Esophagus muscularis mucosa (tissue), 3 donors: ENCODE results near the gene AFF3.

ENCODE experiments used
- CTCF ChIP-seq, 3 experiments: fragments of 200-600 bp in 2 of 3; fragments of 450-650 bp in 1 of 3; sonication (generic) in 2 of 3; IDR thresholded peaks; one replicate each; pipeline ENCODE4 v1.5.1; 2017 to 2019; ENCODE audit warnings: antibody characterized with exemption in 3 of 3, mild to moderate bottlenecking in 2 of 3, moderate library complexity in 1 of 3
- POLR2A ChIP-seq: fragments of 450-650 bp; IDR thresholded peaks from one replicate; pipeline ENCODE4 v1.6.1; 2017; ENCODE audit warnings: antibody characterized with exemption, moderate library complexity, mild to moderate bottlenecking, low read depth
- POLR2AphosphoS5 ChIP-seq, 2 donors: sonication (generic); formaldehyde crosslinking; IDR thresholded peaks; one replicate each; pipeline ENCODE4 v1.6.1; 2017; ENCODE audit warnings: antibody characterized with exemption in 2 of 2

DNA sequence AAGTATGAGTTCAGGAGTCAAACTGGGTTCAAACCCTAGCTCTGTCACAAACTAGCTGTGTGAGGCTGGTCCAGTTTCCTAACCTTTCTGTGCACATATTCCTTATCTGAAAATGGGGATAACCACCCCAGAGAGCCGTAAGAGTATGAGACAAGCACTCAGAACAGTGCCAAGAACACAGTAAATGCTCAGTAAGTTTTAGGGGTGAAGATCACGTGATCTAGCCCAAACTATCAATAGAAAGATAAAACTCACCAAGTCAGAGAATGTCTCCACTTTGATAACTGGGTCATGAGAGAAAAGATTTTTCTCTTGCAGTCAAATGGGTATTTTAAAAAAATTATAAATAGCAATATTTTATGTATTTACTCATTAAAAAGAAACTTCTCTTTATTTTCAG is 433.2 kb downstream of the AFF3 start:
- TF ChIP-seq CTCF (IDR thresholded peaks at IDR 0.05) (no peak), POLR2A (no peak), POLR2AphosphoS5 (IDR thresholded peaks at IDR 0.05) (no peak)
